Measurements from ENCODE around the gene ZNF784.

Gene ZNF784

DNA sequence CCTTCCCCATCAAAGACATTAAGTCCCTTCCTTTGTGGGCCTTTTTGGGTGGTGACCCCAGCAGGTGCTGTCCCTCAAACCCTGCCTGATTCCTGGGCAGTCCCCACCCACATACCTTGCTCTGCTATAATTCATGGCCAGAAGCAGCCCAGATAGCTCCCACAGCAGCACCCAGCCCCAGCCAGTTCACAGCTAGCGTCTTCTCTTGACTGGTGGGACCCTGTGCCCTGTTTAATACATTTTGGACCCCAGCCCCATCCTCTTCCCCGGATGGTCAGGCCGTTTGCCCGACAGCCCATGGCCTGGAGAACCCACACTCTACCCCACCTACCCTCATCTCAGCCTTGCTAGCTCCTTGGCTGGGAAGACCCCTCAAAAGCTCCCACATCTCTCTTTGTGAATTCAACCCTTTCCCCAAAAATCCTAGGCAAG lies 25.8 kb upstream of the ZNF784 start:
- no peak overlapping the region for H2BK120ac ChIP-seq (ENCODE audit: low read depth, low read length)
- H2BK15ac ChIP-seq (ENCODE audit: low read depth, poor library complexity, severe bottlenecking) = no peak overlapping the region
- H2AFZ ChIP-seq (ENCODE audit: low read depth, low read length) = no peak overlapping the region
- 95% methylated on average over 4 of the region's 4 CpGs for WGBS
- H3K4me3 ChIP-seq (ENCODE audit: insufficient read depth in 1 of 2, low read depth in 1 of 2, low read length in 2 of 2) = no peak overlapping the region
- peaks cover 46% of the 10 kb centered on the region for H3K79me1 ChIP-seq (replicated peaks; ENCODE audit: low read length, poor library complexity, severe bottlenecking)
- H3K4me1 ChIP-seq (ENCODE audit: control insufficient read depth, insufficient read depth, low read depth, low read length) = peaks cover 24% of the 10 kb centered on the region
- no peak overlapping the region for H2AK5ac ChIP-seq (ENCODE audit: low read length, severe bottlenecking)
- DNase-seq = no peak
- no peak overlapping the region for H2BK5ac ChIP-seq (ENCODE audit: low read depth, low read length, poor library complexity, severe bottlenecking)
- H3K9me3 ChIP-seq (ENCODE audit: control insufficient read depth, low read length) = no peaks in the 10 kb centered on the region
- H3K4ac ChIP-seq (ENCODE audit: low read depth in 1 of 2, low read length in 2 of 2) = no peak overlapping the region
- no peak overlapping the region for H4K8ac ChIP-seq (ENCODE audit: low read length)
- H3K4me2 ChIP-seq (ENCODE audit: low read length, poor library complexity, severe bottlenecking) = no peak overlapping the region
- H3K23ac ChIP-seq (ENCODE audit: low read length in 2 of 2) = no peak overlapping the region
- no peak overlapping the region for H3K18ac ChIP-seq (ENCODE audit: low read depth in 1 of 2, low read length in 2 of 2)
- peaks cover 17 to 45% of the 10 kb centered on the region in 2 experiments for H3K36me3 ChIP-seq (ENCODE audit: control insufficient read depth in 1 of 2, insufficient read depth in 2 of 2, low read depth in 1 of 2, low read length in 2 of 2)
- H2BK12ac ChIP-seq (ENCODE audit: low read length in 2 of 2) = no peak overlapping the region
- no peaks in the 10 kb centered on the region for H3K27me3 ChIP-seq (ENCODE audit: control insufficient read depth in 1 of 2, insufficient read depth in 1 of 2, low read length in 2 of 2)
- H3K27ac ChIP-seq (ENCODE audit: low read length, poor library complexity, severe bottlenecking) = no peak overlapping the region
- no peak overlapping the region for H3K14ac ChIP-seq (ENCODE audit: low read length in 2 of 2)
- H3K9ac ChIP-seq (ENCODE audit: low read length) = no peak overlapping the region
- H4K91ac ChIP-seq (ENCODE audit: low read length) = no peak overlapping the region

DNA sequence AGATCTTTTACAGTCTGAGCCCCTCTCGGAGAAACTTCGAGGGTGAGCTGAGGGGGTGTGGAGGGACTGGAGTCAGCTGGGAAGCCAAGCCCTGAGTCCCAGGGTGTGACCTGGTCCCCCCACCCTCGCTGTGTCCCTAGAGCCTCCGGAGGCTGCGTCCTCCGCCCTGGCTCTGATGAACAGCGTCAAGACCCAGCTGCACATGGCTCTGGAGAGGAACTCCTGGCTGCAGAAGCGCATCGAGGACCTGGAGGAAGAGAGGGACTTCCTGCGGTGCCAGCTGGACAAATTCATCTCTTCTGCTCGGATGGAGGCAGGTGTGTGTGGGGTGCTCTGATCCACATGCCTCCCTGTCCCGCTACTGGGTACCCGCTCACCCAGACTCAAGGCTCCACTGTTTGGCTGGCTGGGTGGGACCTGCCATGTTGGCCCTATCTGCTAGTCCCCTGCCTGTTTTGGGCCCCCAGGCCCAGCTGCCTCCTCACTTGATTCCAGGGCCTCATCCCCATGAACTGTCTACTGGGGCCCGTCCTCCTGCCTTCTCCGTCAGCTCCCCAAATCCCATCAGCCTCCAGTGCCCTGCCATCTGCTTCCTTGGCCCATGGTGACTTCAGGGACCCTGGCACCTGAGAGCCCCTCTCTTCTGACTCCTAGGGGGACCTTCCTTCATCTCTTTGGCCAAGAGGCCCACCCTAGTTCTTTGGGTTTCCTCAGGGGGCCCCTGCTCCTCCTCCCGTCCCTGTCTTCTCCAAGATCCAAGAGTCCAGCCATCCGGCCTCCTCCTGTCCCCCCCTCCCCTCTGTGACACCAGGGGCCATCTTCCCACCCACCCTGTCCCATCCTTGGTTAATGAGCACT lies 25.1 kb upstream of the ZNF784 start:
- no peak overlapping the region for H2BK5ac ChIP-seq (ENCODE audit: low read depth, low read length, poor library complexity, severe bottlenecking)

DNA sequence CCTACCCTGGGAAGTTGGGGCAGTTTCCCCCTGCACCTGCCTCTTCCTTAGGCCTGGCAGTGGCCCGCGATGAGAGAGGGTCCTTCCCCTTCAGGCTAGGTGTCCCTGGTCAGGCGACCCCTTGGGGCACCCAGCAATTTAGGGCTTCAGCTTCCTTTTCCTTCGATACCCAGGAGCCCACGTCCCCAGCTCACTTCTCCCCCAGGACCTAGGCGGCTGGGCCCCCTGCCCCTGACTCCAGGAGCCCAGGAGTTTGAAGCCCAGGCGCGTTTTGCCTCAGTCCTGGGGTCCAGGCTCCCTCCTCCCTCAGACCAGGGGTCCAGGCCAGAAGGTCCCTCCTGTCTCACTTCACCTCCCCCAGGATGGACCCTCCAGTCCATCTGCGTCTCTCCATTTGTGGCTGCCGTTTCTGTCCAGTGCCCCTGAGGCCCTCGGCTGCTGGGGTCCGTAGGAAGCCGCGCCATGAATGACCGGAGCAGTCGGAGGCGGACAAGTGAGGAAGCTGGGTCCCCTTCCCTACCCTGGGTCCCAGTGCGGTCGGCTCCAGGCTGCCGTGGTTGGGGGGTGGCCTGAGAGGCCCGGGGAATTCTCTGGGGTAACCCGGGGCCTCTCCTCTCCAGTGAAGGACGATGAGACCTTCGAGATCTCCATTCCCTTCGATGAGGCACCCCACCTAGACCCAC lies 24.4 kb upstream of the ZNF784 start:
- Histone ChIP-seq H3K9ac (ENCODE audit: low read length) (peak overlapping the region; percentile 87), H3K4me2 (ENCODE audit: low read length, poor library complexity, severe bottlenecking) (peak overlapping the region; percentile 76), H3K4me1 (ENCODE audit: control insufficient read depth, insufficient read depth, low read depth, low read length) (peaks cover 33% of the 10 kb centered on the region), H3K27me3 (ENCODE audit: control insufficient read depth in 1 of 2, insufficient read depth in 1 of 2, low read length in 2 of 2) (no peaks in the 10 kb centered on the region), H2BK12ac (ENCODE audit: low read length in 2 of 2) (peak overlapping the region in 1 of 2 experiments; percentile 83), H4K8ac (ENCODE audit: low read length) (peak overlapping the region; percentile 95), H2BK5ac (ENCODE audit: low read depth, low read length, poor library complexity, severe bottlenecking) (no peak overlapping the region), H3K14ac (ENCODE audit: low read length in 2 of 2) (peak overlapping the region in 1 of 2 experiments; percentile 96), H3K4me3 (ENCODE audit: insufficient read depth in 1 of 2, low read depth in 1 of 2, low read length in 2 of 2) (peak overlapping the region; percentile 83 to 88), H3K9me3 (ENCODE audit: control insufficient read depth, low read length) (no peaks in the 10 kb centered on the region), H2BK15ac (ENCODE audit: low read depth, poor library complexity, severe bottlenecking) (peak overlapping the region; percentile 98), H4K91ac (ENCODE audit: low read length) (peak overlapping the region; percentile 91), H2AFZ (ENCODE audit: low read depth, low read length) (no peak overlapping the region), H3K27ac (ENCODE audit: low read length, poor library complexity, severe bottlenecking) (no peak overlapping the region), H3K4ac (ENCODE audit: low read depth in 1 of 2, low read length in 2 of 2) (peak overlapping the region; percentile 90 to 96), H2AK5ac (ENCODE audit: low read length, severe bottlenecking) (peak overlapping the region; percentile 53), H3K79me1 (replicated peaks; ENCODE audit: low read length, poor library complexity, severe bottlenecking) (peaks cover 46% of the 10 kb centered on the region), H3K18ac (ENCODE audit: low read depth in 1 of 2, low read length in 2 of 2) (peak overlapping the region; percentile 1 to 100), H2BK120ac (ENCODE audit: low read depth, low read length) (peak overlapping the region; percentile 37), H3K23ac (ENCODE audit: low read length in 2 of 2) (peak overlapping the region in 1 of 2 experiments; percentile 83), H3K36me3 (ENCODE audit: control insufficient read depth in 1 of 2, insufficient read depth in 2 of 2, low read depth in 1 of 2, low read length in 2 of 2) (peaks cover 25 to 53% of the 10 kb centered on the region in 2 experiments)
- 63% methylated on average over 22 of the region's 25 CpGs for WGBS
- DNase-seq = no peak

More for the DNA sequence above, 25.1 kb upstream of the ZNF784 start:
- Histone ChIP-seq H4K8ac (ENCODE audit: low read length) (no peak overlapping the region), H3K9ac (ENCODE audit: low read length) (peak overlapping the region; percentile 87), H2BK15ac (ENCODE audit: low read depth, poor library complexity, severe bottlenecking) (no peak overlapping the region), H3K9me3 (ENCODE audit: control insufficient read depth, low read length) (no peaks in the 10 kb centered on the region), H3K4me1 (ENCODE audit: control insufficient read depth, insufficient read depth, low read depth, low read length) (peaks cover 30% of the 10 kb centered on the region), H3K4me2 (ENCODE audit: low read length, poor library complexity, severe bottlenecking) (peak overlapping the region; percentile 76), H3K27ac (ENCODE audit: low read length, poor library complexity, severe bottlenecking) (no peak overlapping the region), H3K14ac (ENCODE audit: low read length in 2 of 2) (no peak overlapping the region), H3K23ac (ENCODE audit: low read length in 2 of 2) (no peak overlapping the region), H3K4me3 (ENCODE audit: insufficient read depth in 1 of 2, low read depth in 1 of 2, low read length in 2 of 2) (peak overlapping the region in 1 of 2 experiments; percentile 88), H2AK5ac (ENCODE audit: low read length, severe bottlenecking) (no peak overlapping the region), H3K27me3 (ENCODE audit: control insufficient read depth in 1 of 2, insufficient read depth in 1 of 2, low read length in 2 of 2) (no peaks in the 10 kb centered on the region), H2BK120ac (ENCODE audit: low read depth, low read length) (no peak overlapping the region), H2AFZ (ENCODE audit: low read depth, low read length) (no peak overlapping the region), H2BK12ac (ENCODE audit: low read length in 2 of 2) (peak overlapping the region in 1 of 2 experiments; percentile 29), H3K4ac (ENCODE audit: low read depth in 1 of 2, low read length in 2 of 2) (no peak overlapping the region), H4K91ac (ENCODE audit: low read length) (no peak overlapping the region), H3K18ac (ENCODE audit: low read depth in 1 of 2, low read length in 2 of 2) (no peak overlapping the region), H3K36me3 (ENCODE audit: control insufficient read depth in 1 of 2, insufficient read depth in 2 of 2, low read depth in 1 of 2, low read length in 2 of 2) (peaks cover 23 to 52% of the 10 kb centered on the region in 2 experiments), H3K79me1 (replicated peaks; ENCODE audit: low read length, poor library complexity, severe bottlenecking) (peaks cover 46% of the 10 kb centered on the region)
- no peak for DNase-seq
- 93% methylated on average over 17 of the region's 17 CpGs for WGBS

All from mesenchymal stem cell (in vitro differentiated cells and primary cell).